ENCODE results near the gene HEMGN.

GRCh38 chr9:97895211-97895610, 42.8 kb downstream of the HEMGN start:
- no peak for TF ChIP-seq CTCF (IDR thresholded peaks at IDR 0.05)
- no peak for TF ChIP-seq POLR2AphosphoS5 (IDR thresholded peaks at IDR 0.05)
